ENCODE measurements around the gene ADGRD1.

Gene ADGRD1

GRCh38 chr12:131038961-131039950 lies 85.5 kb downstream of the ADGRD1 start:
- Histone ChIP-seq H3K27me3 (ENCODE audit: control insufficient read depth in 1 of 2, insufficient read depth in 1 of 2, low read length in 2 of 2) (no peaks in the 10 kb centered on the region), H4K8ac (ENCODE audit: low read length) (no peak overlapping the region), H3K9me3 (ENCODE audit: control insufficient read depth, low read length) (no peaks in the 10 kb centered on the region), H2AFZ (ENCODE audit: low read depth, low read length) (no peak overlapping the region), H3K36me3 (ENCODE audit: control insufficient read depth in 1 of 2, insufficient read depth in 2 of 2, low read depth in 1 of 2, low read length in 2 of 2) (no peaks in the 10 kb centered on the region), H3K4ac (ENCODE audit: low read depth in 1 of 2, low read length in 2 of 2) (no peak overlapping the region), H3K4me2 (ENCODE audit: low read length, poor library complexity, severe bottlenecking) (no peak overlapping the region), H3K4me3 (ENCODE audit: insufficient read depth in 1 of 2, low read depth in 1 of 2, low read length in 2 of 2) (no peak overlapping the region), H2BK5ac (ENCODE audit: low read depth, low read length, poor library complexity, severe bottlenecking) (no peak overlapping the region), H2AK5ac (ENCODE audit: low read length, severe bottlenecking) (no peak overlapping the region), H3K14ac (ENCODE audit: low read length in 2 of 2) (no peak overlapping the region), H3K9ac (ENCODE audit: low read length) (no peak overlapping the region), H3K27ac (ENCODE audit: low read length, poor library complexity, severe bottlenecking) (no peak overlapping the region), H2BK12ac (ENCODE audit: low read length in 2 of 2) (no peak overlapping the region), H3K4me1 (ENCODE audit: control insufficient read depth, insufficient read depth, low read depth, low read length) (no peaks in the 10 kb centered on the region), H2BK15ac (ENCODE audit: low read depth, poor library complexity, severe bottlenecking) (no peak overlapping the region), H3K23ac (ENCODE audit: low read length in 2 of 2) (no peak overlapping the region), H2BK120ac (ENCODE audit: low read depth, low read length) (no peak overlapping the region), H3K18ac (ENCODE audit: low read depth in 1 of 2, low read length in 2 of 2) (no peak overlapping the region), H4K91ac (ENCODE audit: low read length) (no peak overlapping the region), H3K79me1 (replicated peaks; ENCODE audit: low read length, poor library complexity, severe bottlenecking) (no peaks in the 10 kb centered on the region)
- DNase-seq: no peak
- 82% methylated on average over 35 of the region's 35 CpGs for WGBS

- no peak overlapping the region for H3K27ac ChIP-seq (ENCODE audit: low read length, poor library complexity, severe bottlenecking)
- H3K4ac ChIP-seq (ENCODE audit: low read depth in 1 of 2, low read length in 2 of 2): no peak overlapping the region
- H3K79me1 ChIP-seq (replicated peaks; ENCODE audit: low read length, poor library complexity, severe bottlenecking): no peaks in the 10 kb centered on the region
- no peak overlapping the region for H4K8ac ChIP-seq (ENCODE audit: low read length)
- H4K91ac ChIP-seq (ENCODE audit: low read length): no peak overlapping the region
- H3K9me3 ChIP-seq (ENCODE audit: control insufficient read depth, low read length): no peaks in the 10 kb centered on the region
- no peak overlapping the region for H3K4me2 ChIP-seq (ENCODE audit: low read length, poor library complexity, severe bottlenecking)
- no peak overlapping the region for H2AFZ ChIP-seq (ENCODE audit: low read depth, low read length)
- H3K4me3 ChIP-seq (ENCODE audit: insufficient read depth in 1 of 2, low read depth in 1 of 2, low read length in 2 of 2): no peak overlapping the region
- 86% methylated on average over 11 of the region's 11 CpGs for WGBS
- no peak for DNase-seq
- no peak overlapping the region for H3K23ac ChIP-seq (ENCODE audit: low read length in 2 of 2)
- H2BK5ac ChIP-seq (ENCODE audit: low read depth, low read length, poor library complexity, severe bottlenecking): no peak overlapping the region
- no peaks in the 10 kb centered on the region for H3K36me3 ChIP-seq (ENCODE audit: control insufficient read depth in 1 of 2, insufficient read depth in 2 of 2, low read depth in 1 of 2, low read length in 2 of 2)
- no peak overlapping the region for H3K14ac ChIP-seq (ENCODE audit: low read length in 2 of 2)
- H2BK12ac ChIP-seq (ENCODE audit: low read length in 2 of 2): no peak overlapping the region
- no peak overlapping the region for H3K18ac ChIP-seq (ENCODE audit: low read depth in 1 of 2, low read length in 2 of 2)
- H3K9ac ChIP-seq (ENCODE audit: low read length): no peak overlapping the region
- H3K4me1 ChIP-seq (ENCODE audit: control insufficient read depth, insufficient read depth, low read depth, low read length): no peaks in the 10 kb centered on the region
- no peak overlapping the region for H2AK5ac ChIP-seq (ENCODE audit: low read length, severe bottlenecking)
- no peak overlapping the region for H2BK120ac ChIP-seq (ENCODE audit: low read depth, low read length)
- no peak overlapping the region for H2BK15ac ChIP-seq (ENCODE audit: low read depth, poor library complexity, severe bottlenecking)
- H3K27me3 ChIP-seq (ENCODE audit: control insufficient read depth in 1 of 2, insufficient read depth in 1 of 2, low read length in 2 of 2): no peaks in the 10 kb centered on the region
Measured at GRCh38 chr12:131040491-131040890, 86.8 kb downstream of the ADGRD1 start.

DNA sequence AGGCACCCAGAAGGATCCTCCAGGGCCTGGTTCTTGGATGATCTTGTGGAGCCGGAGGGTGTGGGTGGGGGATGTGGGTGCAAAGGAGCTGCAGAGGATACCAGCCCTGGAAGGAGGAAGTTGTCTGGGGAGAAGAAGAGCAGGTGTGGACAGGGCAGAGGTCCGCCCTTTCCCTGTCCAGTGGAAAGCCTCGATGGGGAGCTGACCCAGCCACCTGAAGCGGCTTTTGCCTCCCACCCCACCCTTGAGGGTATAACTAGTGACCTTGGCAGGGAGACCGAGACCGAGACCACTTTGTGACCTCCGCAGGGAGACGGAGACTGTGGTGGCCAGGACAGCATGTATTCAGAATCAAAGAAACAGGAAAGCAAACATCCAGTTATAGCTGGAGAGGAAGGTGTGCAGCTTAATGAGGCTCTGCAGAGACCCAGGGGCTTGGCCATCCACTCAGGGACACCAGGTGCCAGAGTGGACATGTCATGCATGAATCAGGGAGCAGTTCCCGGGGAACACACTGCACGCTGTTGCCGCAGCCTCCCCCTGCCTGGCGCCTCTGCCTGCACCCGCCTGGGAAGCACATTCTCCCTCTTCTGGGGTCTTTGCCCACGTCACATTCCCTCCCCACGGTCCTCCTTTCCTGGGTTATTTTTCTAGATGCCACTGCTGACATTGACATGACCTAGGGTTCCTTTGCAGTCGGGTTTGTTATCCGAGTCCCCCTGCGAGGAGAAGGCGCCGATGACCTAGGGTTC lies 87.7 kb downstream of the ADGRD1 start:
- H3K4ac ChIP-seq (ENCODE audit: low read depth in 1 of 2, low read length in 2 of 2): no peak overlapping the region
- H4K91ac ChIP-seq (ENCODE audit: low read length): no peak overlapping the region
- H2BK15ac ChIP-seq (ENCODE audit: low read depth, poor library complexity, severe bottlenecking): no peak overlapping the region
- 82% methylated on average over 20 of the region's 20 CpGs for WGBS
- H2AK5ac ChIP-seq (ENCODE audit: low read length, severe bottlenecking): no peak overlapping the region
- no peak overlapping the region for H4K8ac ChIP-seq (ENCODE audit: low read length)
- no peak overlapping the region for H3K23ac ChIP-seq (ENCODE audit: low read length in 2 of 2)
- H3K27ac ChIP-seq (ENCODE audit: low read length, poor library complexity, severe bottlenecking): no peak overlapping the region
- H3K36me3 ChIP-seq (ENCODE audit: control insufficient read depth in 1 of 2, insufficient read depth in 2 of 2, low read depth in 1 of 2, low read length in 2 of 2): no peaks in the 10 kb centered on the region
- no peak overlapping the region for H3K4me2 ChIP-seq (ENCODE audit: low read length, poor library complexity, severe bottlenecking)
- H3K9ac ChIP-seq (ENCODE audit: low read length): no peak overlapping the region
- no peaks in the 10 kb centered on the region for H3K4me1 ChIP-seq (ENCODE audit: control insufficient read depth, insufficient read depth, low read depth, low read length)
- no peak overlapping the region for H2BK5ac ChIP-seq (ENCODE audit: low read depth, low read length, poor library complexity, severe bottlenecking)
- no peak for DNase-seq
- no peak overlapping the region for H2AFZ ChIP-seq (ENCODE audit: low read depth, low read length)
- H3K14ac ChIP-seq (ENCODE audit: low read length in 2 of 2): no peak overlapping the region
- H3K79me1 ChIP-seq (replicated peaks; ENCODE audit: low read length, poor library complexity, severe bottlenecking): no peaks in the 10 kb centered on the region
- no peaks in the 10 kb centered on the region for H3K27me3 ChIP-seq (ENCODE audit: control insufficient read depth in 1 of 2, insufficient read depth in 1 of 2, low read length in 2 of 2)
- H3K18ac ChIP-seq (ENCODE audit: low read depth in 1 of 2, low read length in 2 of 2): no peak overlapping the region
- no peak overlapping the region for H2BK120ac ChIP-seq (ENCODE audit: low read depth, low read length)
- no peaks in the 10 kb centered on the region for H3K9me3 ChIP-seq (ENCODE audit: control insufficient read depth, low read length)
- no peak overlapping the region for H3K4me3 ChIP-seq (ENCODE audit: insufficient read depth in 1 of 2, low read depth in 1 of 2, low read length in 2 of 2)
- H2BK12ac ChIP-seq (ENCODE audit: low read length in 2 of 2): no peak overlapping the region
